Measurements from ENCODE around the gene WARS2.

GRCh38 chr1:119080586-119080985, 59.9 kb downstream of the WARS2 start:
- TF ChIP-seq CTCF (IDR thresholded peaks at IDR 0.05) (no peak), POLR2A (IDR thresholded peaks at IDR 0.05; ENCODE audit: low read depth) (no peak), EP300 (IDR thresholded peaks at IDR 0.05) (no peak)
